HG03060 (cell line): Measurements from ENCODE around the gene CCDC198.

Experiments used
- ATAC-seq: cut with Tn5 transposase; IDR thresholded peaks from one replicate; pipeline ENCODE4 v1.9.1; 2021; ENCODE audit warnings: low read depth, moderate number of reproducible peaks; ENCODE audit not compliant: unreplicated experiment

Gene CCDC198, protein sequence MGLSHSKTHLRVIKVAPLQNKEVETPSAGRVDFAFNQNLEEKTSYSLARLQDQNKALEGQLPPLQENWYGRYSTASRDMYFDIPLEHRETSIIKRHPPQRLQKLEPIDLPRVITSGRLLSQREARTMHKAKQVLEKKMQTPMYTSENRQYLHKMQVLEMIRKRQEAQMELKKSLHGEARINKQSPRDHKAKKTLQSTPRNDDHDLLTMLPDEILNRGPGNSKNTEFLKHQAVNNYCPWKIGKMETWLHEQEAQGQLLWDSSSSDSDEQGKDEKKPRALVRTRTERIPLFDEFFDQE

DNA sequence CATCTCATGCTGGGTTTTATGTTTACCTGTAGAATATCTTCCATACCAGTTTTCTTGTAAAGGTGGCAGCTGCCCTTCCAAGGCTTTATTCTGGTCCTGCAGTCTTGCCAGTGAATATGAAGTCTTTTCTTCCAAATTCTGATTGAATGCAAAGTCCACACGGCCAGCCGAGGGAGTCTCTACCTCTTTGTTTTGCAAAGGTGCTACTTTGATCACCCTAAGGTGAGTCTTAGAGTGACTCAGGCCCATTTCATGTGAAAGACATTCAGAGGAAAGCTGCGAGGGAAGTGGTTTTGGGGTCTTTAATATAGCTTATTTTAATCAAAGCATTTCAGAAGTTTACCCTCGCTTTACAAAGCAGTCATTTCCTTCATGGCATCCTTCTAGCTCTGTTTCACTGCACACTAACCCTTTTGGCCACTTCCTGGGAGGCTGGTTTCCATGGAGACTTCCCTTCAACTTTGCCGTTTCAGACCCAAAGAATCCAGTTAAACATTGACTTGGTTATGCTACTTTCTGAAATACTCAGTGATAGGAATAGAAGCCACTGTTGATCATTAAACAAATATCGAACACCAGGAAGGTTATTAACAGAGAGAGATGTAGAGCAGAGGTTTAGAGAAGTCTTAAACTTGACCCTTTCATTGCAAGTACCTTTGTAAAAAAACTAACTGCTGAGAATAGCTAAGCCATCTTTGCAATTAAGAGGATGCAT is at the start of gene CCDC198:
Gene CCDC198, minus strand, starts transcription at position 391 of the 715 bp plus-strand sequence. Its CDS starts 142 bp downstream, at position 249.
- ATAC-seq, result peak; percentile 36

DNA sequence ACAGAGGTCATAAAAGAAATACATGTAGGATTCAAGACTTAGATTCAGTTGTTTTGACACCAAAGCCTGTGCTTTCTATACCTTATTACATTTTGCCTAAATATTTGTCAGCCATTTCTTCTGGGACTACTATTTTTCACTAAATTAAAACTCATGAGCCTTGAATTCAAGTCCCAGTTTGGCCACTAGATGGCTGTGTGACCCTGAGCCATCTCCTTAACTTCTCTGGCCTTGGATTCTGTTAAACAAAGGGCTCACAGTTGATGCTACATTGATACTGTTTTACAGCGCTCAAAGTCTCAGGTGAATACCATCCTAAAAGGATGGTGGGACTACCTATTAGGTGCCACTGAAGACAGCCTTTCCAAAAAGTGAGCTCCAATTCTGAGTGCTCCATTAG is 39.6 kb upstream of the CCDC198 start:
- ATAC-seq, result no peak

DNA sequence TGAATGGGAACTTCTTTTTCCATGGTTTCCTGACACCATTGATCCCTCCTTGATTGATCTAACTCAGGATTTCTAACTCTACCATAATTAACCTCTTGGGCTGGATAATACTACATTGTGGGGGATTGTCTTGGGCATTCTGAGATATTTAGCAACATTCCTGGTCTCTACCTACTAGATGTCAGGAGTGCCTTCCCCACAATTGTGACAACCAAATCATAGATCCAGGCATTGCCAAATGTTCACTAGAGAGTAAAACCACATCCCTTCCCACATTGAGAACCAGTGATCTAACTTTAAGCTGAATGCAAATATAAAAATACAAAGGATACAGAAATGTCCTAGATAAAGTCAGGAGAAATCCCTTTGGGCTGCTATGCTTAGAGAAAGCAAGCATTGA is 36.9 kb upstream of the CCDC198 start:
- no peak for ATAC-seq

DNA sequence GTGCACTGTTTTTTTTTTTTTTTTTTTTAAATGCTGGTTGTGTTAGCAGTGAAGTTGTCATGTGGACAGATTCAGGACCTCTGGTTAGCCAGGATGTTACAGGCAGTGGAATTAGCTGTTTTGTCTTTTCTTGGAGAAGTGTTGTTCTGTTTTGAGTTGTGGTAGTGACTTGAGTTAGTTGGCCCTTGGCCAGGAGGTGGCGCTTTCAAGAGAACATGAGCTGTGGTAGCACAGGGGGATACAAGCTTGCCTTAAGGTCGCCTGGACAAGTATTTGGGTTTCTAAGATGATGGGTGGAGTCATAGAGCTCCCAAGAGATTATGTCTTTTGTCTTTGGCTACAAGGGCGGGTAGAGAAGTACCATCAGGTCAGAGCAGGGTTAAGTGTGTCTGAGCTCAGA is 33.3 kb upstream of the CCDC198 start:
- no peak for ATAC-seq

DNA sequence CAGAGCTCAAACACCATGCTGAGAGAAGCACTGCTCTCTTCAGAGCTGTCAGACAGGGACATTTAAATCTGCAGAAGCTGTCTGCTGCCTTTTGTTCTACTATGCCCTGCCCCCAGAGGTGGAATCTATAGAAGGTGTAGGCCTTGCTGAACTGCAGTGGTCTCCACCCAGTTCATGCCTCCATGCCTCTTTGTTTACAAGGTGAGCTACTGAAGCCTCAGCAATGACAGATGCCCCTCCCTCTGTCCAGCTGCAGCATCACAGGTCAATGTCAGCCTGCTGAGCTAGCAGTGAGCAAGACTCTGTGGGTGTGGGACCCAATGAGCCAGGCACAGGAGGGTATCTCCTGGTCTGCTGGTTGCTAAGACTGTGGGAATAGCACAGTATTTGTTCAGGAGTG is 25.4 kb upstream of the CCDC198 start:
- no peak for ATAC-seq

DNA sequence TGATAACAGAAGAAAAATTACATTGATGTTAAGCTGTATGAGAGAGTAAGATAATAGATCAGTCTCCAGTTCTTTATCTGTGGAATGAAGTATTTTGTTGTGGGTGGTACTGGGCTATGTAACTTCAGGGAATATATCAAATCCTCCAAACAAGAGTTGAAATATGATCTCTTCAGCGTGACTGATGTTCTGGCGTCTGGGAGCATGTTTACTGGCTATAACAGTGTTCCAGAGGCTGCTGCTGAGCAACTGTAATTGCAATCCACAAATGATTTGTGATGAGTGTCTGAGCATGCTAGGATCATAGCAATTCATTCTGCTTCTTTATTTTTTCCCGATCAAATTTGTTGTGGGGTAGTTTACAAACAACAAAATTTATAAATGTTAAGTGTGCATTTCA is 18.6 kb upstream of the CCDC198 start:
- no peak for ATAC-seq

DNA sequence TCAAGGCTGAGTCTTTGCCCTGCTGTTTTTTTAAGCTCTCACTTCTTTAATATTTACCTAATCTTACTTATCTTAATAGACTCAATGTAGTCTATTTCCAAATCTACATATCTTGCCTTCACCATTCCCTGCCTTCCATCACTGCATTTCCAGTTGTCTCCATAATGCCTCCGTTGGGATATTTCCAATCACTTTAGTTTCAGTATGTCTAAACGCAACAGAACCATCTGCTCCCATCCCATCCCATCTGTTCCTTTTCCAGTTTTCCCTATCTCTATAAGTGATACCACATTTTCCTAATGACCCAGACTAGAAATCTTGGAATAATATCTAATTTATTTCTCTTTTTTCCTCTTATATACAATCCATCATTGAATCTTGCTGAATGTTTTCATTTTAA is 15.1 kb upstream of the CCDC198 start:
- ATAC-seq, result no peak

DNA sequence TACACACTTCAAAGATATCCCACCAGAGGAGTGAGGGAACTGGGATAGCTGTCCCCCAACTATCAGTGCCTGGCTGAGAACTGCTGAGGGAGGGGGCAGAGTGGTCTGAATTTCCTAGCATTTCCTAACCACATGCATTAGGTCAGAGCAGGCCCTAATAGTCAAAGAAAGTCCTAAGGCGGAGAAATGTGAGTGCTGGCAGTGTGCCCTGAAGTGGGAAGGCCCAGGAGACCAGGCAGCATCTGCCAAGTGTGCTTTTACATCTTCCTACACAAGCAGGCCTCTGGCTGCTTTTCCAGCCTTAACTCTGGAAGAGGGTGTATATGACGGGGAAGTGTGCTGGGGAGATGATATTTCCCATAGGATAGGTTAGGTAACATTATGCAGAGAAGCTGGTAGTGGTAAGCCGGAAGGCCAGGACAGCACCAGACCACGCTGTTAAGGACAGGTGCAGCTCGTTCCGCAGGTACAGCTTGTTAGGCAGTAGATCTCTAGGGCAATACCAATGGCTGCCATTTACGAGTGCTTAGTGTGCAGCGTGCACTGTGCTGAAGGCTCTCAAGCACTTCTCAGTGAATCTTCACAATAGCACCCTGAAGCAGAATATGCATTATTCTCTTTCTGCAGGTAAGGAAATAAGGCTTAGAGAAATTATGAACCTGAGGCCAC is 9.1 kb upstream of the CCDC198 start:
- ATAC-seq, result no peak

DNA sequence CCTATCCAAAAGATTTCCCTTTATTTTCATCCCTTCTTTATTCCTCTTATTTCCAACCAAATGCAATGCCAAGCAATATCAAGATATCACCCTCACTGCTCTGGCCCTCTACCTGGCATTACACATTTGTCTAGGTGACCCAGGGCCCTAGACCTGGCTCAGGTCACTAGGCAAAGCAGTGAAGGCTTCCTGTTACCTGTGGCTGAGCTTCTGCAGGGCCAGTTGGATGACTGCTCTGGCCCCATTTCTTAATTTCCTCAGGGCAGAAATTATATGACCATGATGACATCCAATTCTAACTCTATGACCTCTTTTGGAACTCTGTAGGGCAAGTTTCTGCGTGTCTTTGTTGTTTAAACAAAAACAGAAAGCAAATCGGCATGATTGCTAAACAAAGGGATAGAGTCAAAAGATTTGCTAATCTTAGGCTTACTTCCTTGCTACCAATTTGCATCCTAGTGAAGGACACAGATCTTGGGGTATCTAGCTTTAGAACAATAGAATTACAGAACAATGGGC is 7.4 kb upstream of the CCDC198 start:
- ATAC-seq, result no peak

DNA sequence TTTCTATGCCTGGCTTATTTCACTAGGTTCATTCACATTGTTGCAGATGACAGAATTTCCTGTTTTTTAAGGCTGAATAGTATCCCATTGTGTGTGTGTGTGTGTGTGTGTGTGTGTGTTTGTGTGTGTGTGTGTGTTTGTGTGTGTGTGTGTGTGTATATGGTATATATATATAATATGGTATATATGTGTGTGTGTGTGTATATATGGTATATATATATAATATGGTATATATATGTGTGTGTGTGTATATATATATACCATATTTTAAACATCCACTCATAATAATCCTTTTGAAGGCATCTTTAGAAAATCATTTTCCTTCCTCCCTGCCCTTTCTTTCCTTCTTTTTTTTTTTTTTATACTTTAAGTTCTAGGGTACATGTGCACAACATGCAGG is 5.0 kb upstream of the CCDC198 start:
- ATAC-seq, result no peak

DNA sequence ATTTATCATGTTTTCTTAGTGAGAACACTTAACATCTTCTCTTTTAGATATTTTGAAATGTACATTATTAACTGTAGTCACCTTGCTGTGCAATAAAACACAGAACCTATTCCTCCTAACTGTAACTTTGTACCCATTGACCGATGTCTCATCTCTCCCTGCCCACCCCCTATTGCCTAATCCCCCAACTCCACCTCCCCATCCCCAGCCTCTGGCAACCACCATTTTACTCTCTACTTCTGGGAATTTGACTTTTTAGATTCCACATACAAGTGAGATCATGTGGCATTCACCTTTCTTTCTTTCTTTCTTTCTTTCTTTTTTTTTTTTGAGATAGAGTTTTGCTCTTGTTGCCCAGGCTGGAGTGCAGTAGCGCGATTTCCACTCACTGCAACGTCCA is 4.4 kb upstream of the CCDC198 start:
- ATAC-seq, result no peak

DNA sequence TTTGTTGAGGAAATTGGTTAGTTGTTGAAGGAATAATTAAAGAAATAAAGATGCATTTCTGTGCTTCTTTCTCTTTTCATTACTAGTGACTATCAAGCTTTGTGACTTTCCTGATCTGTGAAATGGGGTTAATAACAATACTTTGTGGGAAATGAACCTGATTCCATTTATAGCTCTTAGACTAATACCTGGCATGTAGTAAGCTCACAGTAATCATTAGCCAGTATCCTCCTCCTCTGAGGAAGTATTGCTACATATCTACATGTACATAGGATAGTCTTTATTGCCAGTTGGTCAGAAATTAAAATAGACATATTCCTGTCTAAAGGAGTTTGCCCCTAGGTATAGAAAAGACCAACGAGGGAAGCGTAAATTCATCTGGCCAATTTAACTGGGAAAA is 1.8 kb upstream of the CCDC198 start:
- no peak for ATAC-seq

DNA sequence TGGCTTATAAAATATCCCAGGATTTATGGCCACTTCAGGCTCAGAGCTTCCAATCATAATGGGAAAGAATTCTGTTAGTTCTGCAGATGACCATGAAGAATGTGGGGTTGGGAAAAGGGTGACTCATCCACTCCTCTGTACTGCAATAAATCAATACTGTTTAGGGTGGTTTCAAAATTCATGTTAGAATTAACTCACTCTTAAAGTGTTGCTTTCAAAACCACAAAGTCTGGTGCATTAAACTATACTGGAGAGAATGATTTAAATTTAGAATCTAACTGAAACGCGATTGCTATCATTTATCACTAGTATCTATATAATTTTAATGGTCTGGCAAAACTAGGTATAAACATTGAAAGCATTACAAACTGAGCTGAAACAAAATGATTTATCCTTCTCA is 798 bp downstream of the CCDC198 start:
- no peak for ATAC-seq

DNA sequence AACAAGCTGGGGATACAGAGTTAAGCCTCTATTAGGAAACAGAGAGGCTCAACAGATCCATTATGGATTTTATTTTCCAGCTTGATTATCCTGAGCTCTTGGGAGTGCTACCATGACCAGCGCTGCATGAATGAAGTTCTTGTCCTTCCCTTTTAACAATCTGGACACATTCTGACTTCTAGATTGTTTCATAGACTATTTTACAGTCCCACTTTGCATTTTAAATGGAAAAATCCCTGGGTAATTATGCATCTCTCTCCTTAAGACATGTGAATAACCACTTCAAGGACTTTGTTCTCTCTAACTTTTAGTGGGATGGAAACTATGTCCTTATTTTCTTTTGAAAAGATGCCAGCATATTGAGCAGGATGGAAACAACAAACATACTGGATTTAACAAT is 2.0 kb downstream of the CCDC198 start:
- ATAC-seq, result no peak

DNA sequence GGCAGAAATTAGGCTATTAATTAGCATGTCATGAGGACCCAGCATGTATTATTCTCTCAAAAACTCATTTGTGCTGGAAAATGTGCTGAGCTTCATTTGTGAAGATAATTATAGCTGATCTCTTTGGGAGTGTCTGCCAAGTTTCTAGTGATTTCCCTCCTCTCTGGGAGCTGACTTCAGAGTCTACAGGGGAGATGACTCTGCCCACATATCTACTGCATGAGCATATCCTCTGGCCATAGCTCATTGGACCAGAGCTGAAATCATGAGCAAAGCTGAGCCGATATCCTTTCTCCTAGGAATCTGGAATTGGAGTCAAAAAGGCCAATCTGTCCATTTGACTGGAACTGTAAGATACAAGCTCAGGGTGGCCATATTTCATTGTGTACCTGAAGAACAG is 5.9 kb downstream of the CCDC198 start:
- no peak for ATAC-seq

DNA sequence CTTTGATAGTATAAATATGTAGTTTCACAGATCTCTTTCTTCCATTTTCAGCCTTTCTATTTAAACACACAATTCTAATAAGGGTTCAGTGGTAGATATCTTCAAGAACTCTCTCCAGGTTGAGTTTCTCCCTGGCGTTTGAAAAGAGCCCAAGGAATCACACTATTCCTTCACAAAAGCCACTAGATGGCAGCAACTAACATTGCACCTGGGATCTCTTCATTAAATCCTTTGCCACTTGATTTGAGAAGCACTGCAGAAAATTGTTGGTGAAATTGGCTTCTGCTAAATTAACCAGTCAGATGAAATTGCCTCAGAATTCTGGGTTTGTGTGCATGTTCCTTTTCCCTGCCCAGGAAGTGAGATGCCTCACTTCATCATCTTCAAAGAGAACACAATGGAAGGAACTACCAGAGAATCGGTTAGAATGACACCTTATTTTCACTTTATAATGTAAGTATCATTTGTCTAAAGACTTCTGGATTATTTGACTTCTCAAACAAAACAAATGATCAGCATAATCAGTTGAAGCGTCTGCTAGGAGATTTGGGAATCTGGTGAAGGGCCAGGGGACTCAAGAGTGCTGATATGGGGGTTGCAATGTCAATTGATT is 6.8 kb downstream of the CCDC198 start:
- ATAC-seq, result no peak

DNA sequence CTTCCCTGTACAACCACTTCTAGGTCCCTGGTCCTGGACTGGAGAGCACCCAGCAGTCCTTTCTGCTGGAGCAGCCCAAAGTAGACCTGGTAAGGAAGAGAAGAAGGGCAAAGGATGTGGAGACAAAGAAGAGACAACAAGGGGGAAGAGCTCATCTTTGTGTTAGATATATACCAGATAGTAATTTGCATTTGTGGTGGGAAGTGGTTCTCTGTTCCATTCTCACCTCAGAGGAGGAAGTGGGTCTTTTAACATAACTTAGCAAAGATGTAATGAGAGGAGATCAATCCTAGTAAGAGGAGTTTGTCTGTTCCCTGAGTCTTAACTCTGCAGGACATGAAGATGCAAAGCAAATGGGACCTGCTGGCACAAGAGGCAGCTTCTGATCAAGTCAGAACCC is 8.0 kb downstream of the CCDC198 start:
- ATAC-seq, result peak; percentile 91

DNA sequence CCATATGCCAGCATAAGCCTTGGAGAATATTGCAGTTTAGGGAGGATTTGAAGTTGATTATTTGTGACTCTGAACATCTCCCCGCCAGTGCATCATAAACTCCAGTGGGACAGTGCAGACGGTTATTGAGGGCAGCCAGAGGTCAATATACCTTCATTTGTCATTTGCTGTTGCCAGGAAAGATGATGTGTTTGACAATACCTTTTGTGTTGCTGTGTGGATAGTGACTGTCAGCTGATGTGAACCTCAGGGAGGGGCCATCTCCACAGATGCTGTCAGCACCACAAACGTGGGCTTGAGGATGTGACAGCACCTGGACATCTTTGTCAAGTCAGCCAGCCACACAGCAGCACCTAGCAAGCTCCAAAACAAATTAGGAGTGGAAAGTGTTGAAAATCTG is 11.5 kb downstream of the CCDC198 start:
- no peak for ATAC-seq

DNA sequence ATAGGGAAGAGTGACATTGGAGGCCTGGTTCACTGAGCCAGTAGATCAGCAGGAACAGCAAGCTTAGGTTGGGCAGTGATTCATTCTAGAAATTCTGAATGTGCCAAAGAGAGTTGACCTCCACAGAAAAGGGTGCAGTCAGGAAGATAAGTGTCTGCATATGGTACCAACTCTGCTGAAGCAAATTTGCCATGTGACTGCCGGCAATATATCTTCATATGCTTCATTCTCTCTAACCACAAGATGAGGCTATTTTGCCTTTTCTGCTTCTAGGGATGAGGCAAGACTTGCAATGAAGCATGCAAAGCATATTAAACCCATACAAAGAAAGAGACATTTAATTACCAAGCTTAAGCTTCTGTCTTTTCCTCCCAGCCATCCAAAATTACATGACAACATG is 13.6 kb downstream of the CCDC198 start:
- no peak for ATAC-seq

DNA sequence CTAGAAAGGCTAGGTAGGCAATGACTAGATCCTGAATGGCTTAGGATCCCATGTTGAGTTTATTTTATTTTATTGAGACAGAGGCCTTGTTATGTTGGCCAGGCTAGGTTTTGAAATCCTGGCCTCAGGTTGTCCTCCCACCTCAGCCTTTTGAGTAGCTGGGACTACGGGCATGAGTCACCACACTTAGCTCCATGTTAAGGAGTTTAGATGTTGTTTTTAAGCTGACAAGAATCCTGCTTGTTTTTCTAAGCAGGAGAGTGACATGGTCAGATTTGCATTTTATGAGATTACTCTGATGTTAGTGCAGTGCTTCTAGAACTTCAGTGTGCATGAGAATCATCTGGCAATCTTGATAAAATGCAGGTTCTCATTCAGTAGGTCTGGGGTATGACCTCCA is 14.5 kb downstream of the CCDC198 start:
- ATAC-seq, result no peak

DNA sequence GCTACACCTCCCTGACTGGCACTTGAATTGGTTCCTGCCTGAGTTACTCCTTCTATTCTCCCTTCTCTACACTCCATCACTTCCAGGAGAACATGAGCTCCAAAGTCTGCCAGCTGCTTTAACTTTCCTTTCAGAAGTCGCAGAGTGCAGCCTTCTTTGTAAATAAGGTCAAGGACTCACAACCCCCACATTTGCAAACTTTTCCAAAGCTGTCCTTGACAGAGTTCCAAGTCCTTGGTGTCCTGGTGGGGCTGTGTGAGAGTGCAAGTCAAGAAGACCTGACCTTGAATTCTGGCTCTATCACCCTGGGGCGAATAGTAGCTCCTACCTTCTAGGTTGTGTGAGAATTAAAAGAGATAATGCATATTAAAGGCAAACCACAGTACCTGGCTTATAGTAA is 15.6 kb downstream of the CCDC198 start:
- ATAC-seq, result no peak
